NOMO-1 treated with dmso at 0.1 percent for 144 hours (cell line): ENCODE data around the gene ZNF428.
"Not testable (repeated sequence)": the region's sequence is repeated elsewhere in the genome, so short reads cannot be mapped to it uniquely, and the experiment has no call there.

Experiments used
- DNase-seq: peaks from one replicate; lab custom pipeline; 2025; ENCODE audit not compliant: unreplicated experiment; lab: John Stamatoyannopoulos, UW

Gene ZNF428

DNA sequence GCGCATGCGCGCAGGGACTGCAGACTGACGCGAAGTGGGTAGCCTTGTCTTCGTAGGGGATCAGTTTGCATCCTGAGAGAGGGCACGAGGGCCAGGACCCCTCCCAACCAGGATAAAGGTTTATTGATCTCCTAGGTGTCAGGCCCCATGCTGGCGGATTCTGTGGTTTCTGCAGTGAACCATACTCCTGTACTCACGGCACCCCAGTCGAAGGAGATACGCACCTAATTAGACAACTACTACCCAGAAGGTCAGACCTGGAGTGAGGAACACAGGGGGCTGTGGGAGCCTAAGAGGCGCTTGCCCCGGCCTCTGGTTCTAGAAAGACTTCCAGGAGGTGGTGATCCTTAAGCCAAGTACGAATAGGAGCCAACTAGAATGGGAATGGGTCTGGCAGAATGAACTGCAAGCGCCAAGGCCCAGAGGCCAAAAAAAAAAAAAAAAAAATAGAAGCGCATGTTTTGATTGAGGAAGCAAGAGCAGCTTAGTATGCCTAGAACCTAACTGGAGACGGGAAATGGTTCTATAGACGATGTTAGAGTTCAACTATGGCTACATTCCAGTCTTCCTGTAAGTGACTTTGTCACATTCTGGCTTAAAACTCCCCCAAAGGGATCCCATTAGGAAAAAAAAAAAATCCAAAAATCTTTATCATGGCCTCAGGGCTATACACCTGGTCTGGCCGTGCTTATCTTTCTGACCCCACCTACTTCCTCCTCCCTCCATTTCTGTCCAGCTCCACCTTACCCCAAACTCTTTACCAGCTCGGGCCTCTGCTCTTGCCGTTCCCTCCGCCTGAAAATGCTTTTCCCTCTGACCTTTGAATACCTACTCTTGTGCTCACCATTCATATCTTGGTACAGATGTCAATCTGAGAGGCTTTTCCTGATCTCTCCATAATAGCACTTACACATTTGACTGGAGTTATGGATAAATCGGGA lies 902 bp upstream of the ZNF428 start:
- no peak for DNase-seq

DNA sequence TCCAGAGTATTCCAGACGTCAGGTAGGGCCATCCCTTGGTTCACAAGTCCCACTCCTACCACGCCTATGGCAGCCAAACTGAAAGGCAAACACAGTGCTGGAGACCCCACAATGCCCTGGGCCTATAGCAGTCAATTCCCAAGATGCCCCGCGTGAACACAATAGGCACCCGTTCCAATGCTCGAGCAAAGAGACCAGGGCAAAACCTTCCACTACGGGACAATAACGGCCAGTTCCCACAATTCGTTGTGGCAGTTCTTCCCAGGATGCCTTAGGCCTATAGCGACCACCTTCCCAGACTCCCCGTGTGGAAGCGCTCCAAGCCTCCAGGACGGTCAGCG lies 538 bp downstream of the ZNF428 start:
- DNase-seq: no peak

DNA sequence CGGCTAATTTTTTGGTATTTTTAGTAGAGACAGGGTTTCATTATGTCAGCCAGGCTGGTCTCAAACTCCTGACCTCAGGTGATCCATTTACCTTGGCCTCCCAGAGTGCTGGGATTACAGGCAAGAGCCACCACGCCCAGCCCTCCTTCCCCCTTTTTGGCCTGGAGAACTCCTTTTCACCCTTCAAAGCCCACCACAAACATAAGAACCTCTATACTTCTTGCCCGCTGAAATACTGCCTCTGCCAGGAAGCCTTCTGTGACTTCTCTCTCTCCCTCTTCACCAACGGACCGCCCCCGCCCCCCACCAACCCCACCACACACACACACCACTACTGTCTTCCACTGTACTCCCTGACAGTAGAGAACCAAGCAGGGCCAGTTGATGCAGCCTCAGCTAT lies 2.5 kb downstream of the ZNF428 start:
- no peak for DNase-seq

DNA sequence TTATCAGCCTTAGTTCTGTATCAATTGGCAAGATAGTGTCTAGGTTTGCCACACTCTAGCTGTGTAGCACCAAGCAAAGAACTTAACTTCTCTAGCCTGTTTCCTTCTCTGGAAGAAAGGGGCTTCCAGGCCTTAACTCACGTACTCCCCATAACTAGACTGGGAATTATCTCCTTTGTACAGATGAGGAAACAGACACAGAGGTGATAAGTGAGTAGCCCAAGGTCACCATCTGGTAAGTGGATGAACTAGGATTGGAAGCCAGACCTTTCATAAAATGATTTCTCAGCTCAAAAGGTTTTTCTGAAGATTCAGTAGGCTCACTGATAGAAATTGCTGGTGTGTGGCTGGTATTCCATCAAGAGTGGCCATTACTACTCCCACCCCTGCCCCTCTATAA lies 3.1 kb downstream of the ZNF428 start:
- DNase-seq: no peak

DNA sequence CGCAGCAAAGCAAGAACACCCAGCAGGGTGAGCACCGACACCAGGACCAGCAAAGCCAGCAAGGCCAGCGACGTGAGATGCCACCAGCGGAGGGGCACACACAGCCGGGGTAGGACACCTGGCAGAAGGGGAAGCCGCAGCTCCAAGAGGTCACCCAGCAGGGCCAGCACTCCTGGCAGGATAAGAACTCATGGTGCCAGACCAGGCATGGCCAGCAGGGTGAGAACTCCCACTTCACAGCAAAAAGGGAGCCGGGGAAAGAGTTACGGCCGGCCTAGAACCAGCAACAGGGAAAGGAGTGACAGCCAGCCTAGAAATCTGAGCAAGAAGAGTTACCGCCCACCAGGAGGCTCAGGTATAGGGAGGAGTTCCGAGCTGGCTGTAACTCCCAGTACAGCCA lies 7.1 kb downstream of the ZNF428 start:
- no peak for DNase-seq

DNA sequence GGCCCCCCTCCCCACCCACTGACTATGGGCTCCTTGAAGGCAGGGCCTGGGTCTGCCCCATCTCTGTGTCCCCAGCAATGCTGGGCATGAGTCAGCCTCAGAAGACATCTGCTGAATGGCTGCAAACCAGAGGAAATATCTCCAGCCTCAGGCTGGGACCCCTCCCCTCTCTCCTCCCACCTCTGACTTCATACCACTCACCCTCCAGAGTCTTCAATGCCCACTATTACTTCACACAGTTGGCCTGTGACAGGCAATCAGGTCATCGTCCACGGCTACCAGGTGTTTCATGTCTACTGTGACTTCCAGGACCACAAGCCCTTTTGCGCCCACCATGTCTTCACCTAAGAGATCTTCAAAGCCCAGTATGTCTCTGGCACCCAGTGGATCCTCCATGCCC lies 7.6 kb downstream of the ZNF428 start, which contains the start of gene SRRM5:
TSS of gene SRRM5 (plus strand) at position 301 of the 400 bp plus-strand sequence. CDS start at position 335, 34 bp downstream.
- no peak for DNase-seq

DNA sequence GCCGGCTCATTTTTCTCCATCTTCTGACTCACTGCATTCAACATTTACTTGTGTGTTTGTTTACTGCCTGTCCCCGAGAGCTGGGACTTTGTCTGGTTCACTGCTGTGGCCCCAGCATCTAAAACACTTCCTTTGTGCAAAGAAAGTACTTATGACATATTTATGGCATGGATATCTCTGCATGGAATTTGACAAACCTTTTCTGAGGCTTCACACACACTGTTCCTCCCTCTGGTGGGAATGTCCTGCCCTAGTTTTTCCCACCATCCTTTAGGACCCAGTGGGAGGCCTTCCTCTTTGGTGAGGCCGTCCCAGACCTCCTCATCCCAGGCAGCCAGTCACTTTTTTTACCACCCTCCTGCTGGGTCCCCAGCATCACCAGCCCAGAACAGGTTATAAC lies 8.9 kb downstream of the ZNF428 start:
- DNase-seq: no peak

DNA sequence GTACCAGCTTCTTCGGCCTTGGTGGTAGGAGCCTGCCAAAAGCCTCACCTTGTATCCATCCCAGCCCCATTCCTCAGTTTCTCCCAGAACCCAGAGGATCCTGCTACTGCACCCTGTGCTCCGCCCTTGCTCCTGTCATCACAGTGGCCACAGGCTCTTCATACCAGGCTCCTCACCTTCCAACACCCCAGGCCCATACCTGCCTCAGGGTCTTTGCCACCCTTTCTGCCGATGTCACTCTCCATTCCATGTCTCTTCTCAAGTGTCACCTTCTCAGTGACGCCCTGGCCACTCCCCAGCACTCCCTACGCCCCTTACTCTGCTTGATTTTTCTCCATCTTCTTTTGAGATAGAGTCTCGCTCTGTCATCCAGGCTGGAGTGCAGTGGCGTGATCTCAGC lies 9.6 kb downstream of the ZNF428 start:
- DNase-seq: no peak

DNA sequence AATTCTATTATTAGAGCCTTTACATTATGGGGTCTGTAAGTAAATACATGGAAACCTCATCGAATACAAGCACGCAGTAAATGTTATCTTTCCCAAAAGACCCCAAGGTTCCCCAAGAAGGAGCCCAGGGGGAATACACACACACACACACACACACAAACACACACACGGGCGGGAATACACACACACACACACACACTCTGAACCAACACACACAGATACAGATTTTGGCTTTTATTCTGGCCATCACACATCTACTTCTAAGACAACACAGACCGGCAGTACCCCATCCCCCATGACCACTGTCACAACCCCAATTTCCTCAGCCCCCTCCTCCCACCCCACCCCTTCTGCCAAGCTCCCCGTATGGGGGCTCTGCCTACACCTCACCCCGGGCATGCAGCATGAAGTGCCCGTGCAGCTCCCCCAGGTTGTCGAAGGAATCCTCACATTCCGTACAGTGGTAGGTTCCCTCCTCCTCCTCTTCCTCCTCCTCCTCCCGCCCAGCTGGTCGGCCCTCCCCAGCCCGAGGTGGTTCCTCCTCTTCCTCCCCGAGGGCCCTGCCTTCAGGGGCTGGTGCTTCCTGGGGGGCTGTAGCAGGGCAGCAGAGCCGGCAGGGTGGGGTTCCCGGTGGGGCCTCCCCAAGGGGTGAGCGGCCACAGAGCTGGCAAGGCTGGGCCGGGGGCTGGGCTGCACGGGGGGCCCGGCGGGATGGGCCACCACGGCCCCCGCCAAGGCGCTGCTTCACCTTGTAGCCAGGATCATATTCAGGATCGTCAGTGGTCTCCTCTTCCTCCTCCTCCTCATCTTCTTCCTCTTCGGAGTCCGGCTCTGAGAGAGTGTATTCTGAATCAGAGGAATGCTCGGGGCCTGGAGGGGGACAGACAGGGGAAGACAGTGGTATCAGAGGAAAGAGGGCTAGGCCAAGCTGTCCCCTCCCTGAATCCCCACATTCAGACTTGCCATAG lies 11.9 kb downstream of the ZNF428 start:
- no peak for DNase-seq

DNA sequence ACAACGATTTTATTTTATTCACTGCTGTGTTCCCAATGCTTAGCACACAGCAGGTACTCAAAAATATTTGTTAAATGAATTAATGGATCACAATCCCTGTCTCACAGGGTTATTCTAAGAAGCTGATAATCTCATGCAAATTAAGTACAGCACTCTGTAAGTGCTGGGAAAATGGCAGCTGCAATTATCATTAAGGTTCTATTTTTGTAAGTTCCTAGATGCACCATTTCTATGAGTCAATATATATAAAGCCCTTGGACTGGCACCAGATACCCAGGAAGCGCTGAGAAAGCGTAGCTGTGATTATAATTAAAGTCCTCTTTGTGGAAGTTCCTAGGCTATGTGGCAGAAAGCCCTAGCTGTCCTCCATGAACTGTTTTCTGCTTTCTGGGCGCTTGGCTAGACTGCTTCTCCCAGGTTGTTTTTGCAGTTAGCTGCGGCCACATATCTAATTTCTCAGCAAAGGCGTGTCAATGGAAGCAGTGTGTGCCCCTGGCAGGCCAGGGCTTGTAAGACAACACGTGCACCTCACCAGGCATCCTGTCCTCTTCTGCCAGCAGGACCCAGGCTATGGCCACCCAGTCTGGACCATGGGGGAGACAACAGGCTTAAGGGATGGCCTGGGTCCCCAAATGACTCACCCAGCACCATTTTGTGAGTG lies 12.7 kb downstream of the ZNF428 start:
- DNase-seq: no peak

DNA sequence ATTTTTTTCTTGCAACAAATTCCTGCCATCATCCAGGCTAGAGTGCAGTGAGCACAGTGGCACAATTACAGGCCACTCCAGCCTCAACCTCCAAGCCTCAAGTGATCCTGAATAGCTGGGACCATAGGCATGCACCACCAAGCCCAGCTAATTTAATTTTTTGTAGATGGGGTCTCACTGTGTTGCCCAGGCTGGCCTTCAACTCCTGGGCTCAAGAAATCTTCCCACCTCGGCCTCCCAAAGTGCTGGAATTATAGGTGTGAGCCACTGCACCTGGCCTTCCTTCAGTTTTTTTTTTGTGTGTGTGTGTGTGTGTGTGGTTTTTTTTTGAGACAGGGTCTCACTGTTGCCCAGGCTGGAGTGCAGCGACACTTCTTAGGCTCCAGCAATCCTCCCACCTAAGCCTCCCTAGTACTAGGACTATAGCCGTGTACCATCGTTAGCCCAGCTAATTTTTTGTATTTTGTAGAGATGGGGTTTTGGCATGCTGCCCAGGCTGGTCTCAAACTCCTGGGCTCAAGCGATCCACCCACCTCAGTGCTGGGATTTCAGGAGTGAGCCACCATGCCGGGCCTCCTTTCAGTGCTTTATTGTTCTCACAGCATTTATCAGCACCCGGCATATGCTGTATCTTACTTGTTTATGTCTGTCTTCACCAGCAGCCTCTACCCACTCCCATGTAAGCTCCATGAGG lies 13.4 kb downstream of the ZNF428 start:
- no peak for DNase-seq

DNA sequence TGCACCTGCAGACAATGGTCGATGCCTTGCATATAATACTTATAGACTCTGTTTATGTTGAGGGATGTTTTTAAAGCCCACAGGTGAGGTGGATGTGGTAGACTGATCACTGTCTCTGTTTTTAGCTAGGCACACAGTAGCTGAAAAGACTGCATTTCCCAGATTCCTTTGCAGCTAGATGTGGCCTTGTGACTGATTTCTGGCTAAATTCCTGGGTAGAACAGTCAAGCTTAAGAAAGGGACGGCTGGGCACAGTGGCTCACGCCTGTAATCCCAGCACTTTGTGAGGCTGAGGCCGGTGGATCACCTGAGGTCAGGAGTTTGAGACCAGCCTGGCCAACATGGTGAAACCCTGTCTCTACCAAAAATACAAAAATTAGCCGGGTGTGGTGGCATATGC lies 19.1 kb downstream of the ZNF428 start:
- DNase-seq: not testable (repeated sequence)

DNA sequence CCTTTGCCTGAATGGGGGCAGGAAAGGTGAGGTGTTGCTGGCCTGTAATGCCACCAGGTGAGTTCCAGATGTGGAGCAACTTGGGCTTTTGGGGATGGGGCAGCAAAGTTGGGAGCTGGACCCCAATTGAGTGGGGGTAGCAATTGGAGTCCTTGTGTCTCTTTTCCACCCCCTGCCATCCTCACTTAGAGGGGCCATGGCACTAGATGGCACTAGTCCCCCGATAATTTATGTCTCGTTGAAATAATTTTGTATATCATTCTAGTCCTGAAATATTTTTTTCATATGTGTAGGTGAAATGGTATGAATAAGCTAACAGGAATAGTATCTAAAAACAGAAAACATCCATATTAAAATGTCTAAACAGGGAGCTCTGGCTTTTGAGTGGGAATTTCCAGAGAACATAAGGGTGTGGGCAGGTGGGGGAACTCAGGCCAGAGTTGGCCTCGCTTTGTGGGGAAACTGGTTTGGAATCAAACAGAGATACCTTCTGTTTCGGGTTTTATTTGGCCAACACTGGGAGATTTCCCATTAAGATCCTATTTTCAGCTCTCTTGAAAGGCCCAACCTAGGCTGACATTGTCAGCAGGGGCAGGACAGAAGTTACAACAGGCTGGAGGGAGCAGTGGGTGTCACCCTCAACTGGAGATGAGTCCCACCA lies 19.7 kb downstream of the ZNF428 start:
- DNase-seq: no peak

DNA sequence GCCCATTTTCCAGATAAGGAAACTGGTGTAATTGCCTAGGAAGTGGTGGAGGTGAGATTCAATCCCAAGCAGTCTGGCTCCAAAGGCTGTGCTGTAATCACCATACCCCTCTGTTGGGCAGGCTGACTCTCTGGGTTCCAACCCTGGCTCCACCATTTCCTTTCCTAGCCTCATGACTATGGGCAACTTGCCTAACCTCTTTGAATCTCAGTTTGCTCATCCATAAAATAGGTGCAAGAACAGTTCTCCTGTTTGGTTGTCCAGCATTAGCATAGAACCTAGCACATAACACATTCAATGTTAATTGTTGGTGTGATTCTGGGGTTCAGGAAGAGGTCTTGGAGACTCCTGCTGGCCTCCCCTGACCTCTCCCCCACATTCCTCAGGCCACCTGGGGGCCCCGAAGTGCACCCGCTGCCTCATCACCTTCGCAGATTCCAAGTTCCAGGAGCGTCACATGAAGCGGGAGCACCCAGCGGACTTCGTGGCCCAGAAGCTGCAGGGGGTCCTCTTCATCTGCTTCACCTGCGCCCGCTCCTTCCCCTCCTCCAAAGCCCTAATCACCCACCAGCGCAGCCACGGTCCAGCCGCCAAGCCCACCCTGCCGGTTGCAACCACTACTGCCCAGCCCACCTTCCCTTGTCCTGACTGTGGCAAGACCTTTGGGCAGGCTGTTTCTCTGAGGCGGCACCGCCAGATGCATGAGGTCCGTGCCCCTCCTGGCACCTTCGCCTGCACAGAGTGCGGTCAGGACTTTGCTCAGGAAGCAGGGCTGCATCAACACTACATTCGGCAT lies 20.8 kb downstream of the ZNF428 start:
- DNase-seq: no peak

DNA sequence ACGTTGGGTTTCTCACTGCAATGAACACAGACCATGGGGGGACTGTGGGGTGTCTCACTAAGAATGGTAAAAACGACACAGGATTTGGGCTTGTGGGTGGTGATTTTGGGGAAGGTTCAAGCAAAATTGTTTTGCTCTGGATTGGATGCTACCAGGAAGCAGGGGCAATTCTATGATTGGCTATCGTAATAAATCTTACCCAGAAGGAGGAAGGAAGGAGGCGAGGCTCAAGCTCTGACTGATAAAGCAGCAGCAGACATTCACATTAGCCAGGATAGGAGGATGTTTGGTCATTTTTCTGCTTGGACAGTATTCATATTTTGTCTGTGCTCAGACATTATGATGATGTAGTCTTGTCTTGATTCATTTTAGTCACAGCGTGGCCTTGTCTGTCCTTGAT lies 21.6 kb downstream of the ZNF428 start:
- no peak for DNase-seq

DNA sequence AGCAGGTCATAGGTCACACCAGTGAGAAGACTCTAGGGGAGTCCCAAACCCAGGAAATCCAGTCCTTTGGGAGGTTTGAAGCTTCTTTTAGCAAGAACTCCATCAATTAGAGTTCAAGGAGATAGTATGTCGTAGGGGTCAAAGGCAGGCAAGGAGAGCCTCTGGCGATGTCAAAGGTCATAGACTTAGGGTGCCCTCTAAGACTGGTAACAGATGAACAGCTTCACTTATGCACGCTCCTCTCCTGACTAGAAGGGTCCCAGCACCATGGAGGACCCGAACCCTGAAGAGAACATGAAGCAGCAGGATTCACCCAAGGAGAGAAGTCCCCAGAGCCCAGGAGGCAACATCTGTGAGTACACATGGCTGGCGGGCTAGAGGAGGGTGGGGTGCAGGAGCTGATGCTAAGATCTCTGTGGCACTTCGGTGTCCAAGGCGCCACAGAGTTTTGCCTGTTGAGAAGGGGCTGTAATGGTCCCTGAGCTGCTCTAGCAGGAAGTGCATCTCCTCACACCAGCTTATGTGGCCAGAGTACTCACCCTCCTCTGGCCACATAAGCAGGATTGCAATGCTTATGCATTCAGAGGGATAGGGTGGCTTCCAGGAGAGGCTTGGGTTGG lies 22.5 kb downstream of the ZNF428 start:
- DNase-seq: no peak

DNA sequence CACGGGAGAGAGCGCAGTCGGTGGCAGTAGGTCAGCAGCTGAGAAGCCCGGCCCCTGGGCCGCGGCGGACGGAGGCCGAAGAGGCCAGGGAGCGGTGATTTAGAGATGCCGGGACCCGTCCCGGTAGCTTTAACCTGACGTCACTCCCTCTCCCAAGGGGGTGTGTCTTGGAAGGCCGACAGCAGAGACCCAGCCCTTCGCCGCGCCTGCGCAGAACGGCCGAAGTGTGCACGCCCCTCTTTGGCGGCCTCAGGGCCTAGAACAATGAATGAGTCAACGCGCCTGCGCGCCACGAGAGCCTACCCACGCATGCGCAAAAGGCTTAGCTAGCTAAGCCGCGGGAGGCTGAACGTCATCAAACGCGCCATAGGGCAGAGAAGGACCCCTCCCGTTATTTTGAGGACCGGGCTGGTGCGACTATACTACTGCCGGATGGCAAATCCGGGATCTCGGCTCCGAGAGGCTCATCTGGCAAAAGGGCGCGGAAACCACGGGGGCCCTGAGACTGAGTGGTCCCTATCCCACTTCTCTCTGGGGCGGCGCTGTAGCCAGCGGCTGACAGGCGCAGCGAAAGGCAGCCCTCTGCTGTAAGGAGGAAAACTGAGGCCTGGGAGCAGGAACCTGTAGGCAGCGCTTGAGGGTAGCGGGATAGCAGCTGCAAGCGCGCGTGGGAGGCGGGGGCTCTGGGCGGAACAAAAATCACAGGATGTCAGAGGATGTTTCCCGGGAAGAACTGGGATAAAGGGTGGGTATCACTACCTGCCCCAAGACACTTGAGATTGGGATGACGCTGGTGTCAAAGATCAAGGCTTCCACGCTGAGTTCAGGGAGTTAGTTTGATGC lies 23.2 kb downstream of the ZNF428 start, which contains the start of the genes IRGQ and ZNF576:
TSS of gene IRGQ (minus strand) at position 136 of the 843 bp plus-strand sequence. CDS start 796 bp downstream, outside the sequence.
TSS of gene ZNF576 (plus strand) at position 597 of the 843 bp plus-strand sequence. CDS start 514 bp downstream, outside the sequence.
- peak; percentile 98 for DNase-seq

DNA sequence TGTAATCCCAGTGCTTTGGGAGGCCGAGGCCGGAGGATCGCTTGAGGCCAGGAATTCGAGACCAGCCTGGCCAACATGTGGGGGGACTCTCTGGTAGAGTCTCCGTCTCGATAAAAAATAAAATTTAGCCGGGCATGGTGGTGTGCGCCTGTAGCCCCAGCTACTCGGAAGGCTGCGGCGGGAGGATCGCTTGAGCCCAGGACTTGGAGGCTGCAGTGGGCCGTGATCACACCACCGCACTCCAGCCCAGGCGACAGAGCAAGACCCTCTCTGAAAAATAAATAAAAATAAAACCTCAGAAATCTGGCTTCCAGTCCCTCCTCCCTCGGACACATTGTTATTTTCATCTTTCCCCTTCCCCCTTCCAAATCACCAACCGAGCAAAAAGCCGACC lies 23.8 kb downstream of the ZNF428 start:
- DNase-seq: no peak
